ENCODE measurements around the gene FAM236C.
"Not testable (repeated sequence)": the region's sequence is repeated elsewhere in the genome, so short reads cannot be mapped to it uniquely, and the experiment has no call there.

DNA sequence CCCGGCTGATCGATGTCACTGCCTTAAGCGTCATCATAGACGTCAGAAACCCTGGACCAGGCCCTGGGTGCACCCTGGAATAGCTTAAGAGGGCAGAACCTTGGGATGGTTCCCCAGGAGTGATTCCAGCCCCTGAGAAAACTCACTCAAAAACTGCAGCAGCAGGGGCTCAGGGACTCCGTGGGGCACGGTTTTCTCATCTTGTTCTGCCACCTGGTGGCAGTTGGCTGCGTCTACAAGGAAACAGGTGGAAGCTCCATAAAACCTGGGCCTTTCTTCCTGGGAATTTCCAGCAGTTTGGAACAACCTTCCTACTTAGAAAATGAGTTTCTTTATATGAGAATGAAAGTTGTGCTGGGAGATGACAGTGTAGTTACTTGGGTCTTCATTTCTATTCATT is 24.0 kb downstream of the FAM236C start:
- TF ChIP-seq, protein P1, sequence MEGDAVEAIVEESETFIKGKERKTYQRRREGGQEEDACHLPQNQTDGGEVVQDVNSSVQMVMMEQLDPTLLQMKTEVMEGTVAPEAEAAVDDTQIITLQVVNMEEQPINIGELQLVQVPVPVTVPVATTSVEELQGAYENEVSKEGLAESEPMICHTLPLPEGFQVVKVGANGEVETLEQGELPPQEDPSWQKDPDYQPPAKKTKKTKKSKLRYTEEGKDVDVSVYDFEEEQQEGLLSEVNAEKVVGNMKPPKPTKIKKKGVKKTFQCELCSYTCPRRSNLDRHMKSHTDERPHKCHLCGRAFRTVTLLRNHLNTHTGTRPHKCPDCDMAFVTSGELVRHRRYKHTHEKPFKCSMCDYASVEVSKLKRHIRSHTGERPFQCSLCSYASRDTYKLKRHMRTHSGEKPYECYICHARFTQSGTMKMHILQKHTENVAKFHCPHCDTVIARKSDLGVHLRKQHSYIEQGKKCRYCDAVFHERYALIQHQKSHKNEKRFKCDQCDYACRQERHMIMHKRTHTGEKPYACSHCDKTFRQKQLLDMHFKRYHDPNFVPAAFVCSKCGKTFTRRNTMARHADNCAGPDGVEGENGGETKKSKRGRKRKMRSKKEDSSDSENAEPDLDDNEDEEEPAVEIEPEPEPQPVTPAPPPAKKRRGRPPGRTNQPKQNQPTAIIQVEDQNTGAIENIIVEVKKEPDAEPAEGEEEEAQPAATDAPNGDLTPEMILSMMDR (IDR thresholded peaks at IDR 0.05) = not testable (repeated sequence)
- not testable (repeated sequence) for TF ChIP-seq POLR2A (IDR thresholded peaks at IDR 0.05; ENCODE audit: low read depth); EP300 (IDR thresholded peaks at IDR 0.05)

Data from esophagus muscularis mucosa (tissue), 4 donors.